ENCODE data around the gene SETMAR. TPM values are rescaled to one million over a fixed set of nuclear protein-coding genes. Genes with fewer than 3 reads are reported as not detected.

Gene SETMAR
- total RNA-seq, 1 donor: 11.9 TPM

DNA sequence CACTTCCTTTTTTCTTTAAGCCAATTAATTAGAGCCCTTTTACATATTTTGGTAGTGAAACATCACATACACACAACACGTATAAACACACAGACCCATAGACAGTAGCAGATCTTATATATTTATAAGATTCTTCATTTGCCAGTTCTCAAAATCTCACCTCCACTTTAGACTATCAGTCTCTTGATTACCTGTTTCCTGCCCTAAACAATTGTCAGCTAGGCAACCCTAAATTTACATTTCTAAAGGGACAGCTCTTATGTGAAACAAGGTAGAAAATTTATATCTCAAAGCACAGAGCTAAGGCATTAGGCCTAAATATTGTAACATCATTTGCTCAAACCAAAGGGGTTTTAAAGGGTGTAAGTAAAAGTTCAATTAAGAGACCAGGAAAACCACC is 28.9 kb downstream of the SETMAR start:
- H3K9me3 ChIP-seq (ENCODE audit: low read depth, low read length): no peaks in the 10 kb centered on the region
- H3K4me3 ChIP-seq (ENCODE audit: insufficient read depth, low read length): no peak overlapping the region
- TF ChIP-seq, protein P1, sequence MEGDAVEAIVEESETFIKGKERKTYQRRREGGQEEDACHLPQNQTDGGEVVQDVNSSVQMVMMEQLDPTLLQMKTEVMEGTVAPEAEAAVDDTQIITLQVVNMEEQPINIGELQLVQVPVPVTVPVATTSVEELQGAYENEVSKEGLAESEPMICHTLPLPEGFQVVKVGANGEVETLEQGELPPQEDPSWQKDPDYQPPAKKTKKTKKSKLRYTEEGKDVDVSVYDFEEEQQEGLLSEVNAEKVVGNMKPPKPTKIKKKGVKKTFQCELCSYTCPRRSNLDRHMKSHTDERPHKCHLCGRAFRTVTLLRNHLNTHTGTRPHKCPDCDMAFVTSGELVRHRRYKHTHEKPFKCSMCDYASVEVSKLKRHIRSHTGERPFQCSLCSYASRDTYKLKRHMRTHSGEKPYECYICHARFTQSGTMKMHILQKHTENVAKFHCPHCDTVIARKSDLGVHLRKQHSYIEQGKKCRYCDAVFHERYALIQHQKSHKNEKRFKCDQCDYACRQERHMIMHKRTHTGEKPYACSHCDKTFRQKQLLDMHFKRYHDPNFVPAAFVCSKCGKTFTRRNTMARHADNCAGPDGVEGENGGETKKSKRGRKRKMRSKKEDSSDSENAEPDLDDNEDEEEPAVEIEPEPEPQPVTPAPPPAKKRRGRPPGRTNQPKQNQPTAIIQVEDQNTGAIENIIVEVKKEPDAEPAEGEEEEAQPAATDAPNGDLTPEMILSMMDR (IDR thresholded peaks at IDR 0.05; ENCODE audit: extremely low read depth, low read depth, low read length): no peak
- H3K79me2 ChIP-seq (ENCODE audit: insufficient read depth, low read length): no peaks in the 10 kb centered on the region
- H2AFZ ChIP-seq (ENCODE audit: low read length): no peak overlapping the region
- H3K4me2 ChIP-seq (ENCODE audit: insufficient read depth, low read length): no peak overlapping the region
- H3K27me3 ChIP-seq (ENCODE audit: insufficient read depth, low read length): no peaks in the 10 kb centered on the region
- H3K36me3 ChIP-seq (ENCODE audit: insufficient read depth, low read length): no peaks in the 10 kb centered on the region
- DNase-seq (ENCODE audit: insufficient read length, low spot score, missing footprints): no peak
- H3K27ac ChIP-seq (ENCODE audit: low read depth, low read length): no peak overlapping the region
- no peaks in the 10 kb centered on the region for H4K20me1 ChIP-seq (ENCODE audit: insufficient read depth, low read length)
- H3K4me1 ChIP-seq (ENCODE audit: insufficient read depth, low read length): no peaks in the 10 kb centered on the region

DNA sequence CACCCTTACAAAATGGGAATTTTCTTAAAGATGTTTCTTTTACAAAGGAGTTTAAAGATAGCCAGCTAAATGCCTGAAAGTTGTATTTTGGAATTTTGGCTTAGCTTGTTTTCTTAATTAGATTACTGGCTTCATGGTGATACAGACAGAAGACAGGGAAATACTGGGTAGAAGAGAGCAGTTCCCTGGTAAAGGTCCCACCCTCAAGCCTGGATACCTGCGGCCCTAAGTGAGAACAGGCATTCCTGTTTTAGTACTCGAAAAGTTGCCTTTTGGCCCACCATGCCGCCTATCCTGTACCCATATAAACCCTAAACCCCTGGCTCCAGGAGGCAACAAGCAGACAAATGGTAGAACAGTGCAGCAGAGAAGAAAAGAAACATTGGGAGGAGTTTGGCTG is 29.4 kb downstream of the SETMAR start:
- H3K4me3 ChIP-seq (ENCODE audit: insufficient read depth, low read length): no peak overlapping the region
- H4K20me1 ChIP-seq (ENCODE audit: insufficient read depth, low read length): no peaks in the 10 kb centered on the region
- TF ChIP-seq, protein P1 (IDR thresholded peaks at IDR 0.05; ENCODE audit: extremely low read depth, low read depth, low read length): no peak
- H3K9me3 ChIP-seq (ENCODE audit: low read depth, low read length): no peaks in the 10 kb centered on the region
- no peaks in the 10 kb centered on the region for H3K4me1 ChIP-seq (ENCODE audit: insufficient read depth, low read length)
- no peak overlapping the region for H3K4me2 ChIP-seq (ENCODE audit: insufficient read depth, low read length)
- no peak overlapping the region for H2AFZ ChIP-seq (ENCODE audit: low read length)
- H3K79me2 ChIP-seq (ENCODE audit: insufficient read depth, low read length): no peaks in the 10 kb centered on the region
- DNase-seq (ENCODE audit: insufficient read length, low spot score, missing footprints): no peak
- H3K27me3 ChIP-seq (ENCODE audit: insufficient read depth, low read length): no peaks in the 10 kb centered on the region
- no peak overlapping the region for H3K27ac ChIP-seq (ENCODE audit: low read depth, low read length)
- H3K36me3 ChIP-seq (ENCODE audit: insufficient read depth, low read length): no peaks in the 10 kb centered on the region

DNA sequence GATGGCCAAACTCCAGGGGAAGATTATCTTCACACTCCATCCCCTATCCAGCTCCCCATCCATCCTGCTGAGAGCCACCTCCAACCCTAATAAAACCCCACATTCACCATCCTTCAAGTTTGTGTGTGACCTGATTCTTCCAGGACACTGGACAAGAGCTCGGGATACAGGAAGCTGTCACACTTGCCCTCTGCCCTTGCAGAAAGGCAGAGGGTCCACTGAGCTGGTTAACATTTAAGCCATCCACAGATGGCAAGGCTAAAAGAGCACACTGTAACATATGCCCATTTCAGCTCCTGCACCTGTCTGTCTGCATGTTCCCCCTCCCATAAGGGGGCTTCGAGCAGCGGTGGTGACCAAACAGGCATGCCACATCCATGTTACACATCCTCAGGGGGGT is 29.8 kb downstream of the SETMAR start:
- no peak overlapping the region for H2AFZ ChIP-seq (ENCODE audit: low read length)
- no peaks in the 10 kb centered on the region for H3K4me1 ChIP-seq (ENCODE audit: insufficient read depth, low read length)
- H3K27ac ChIP-seq (ENCODE audit: low read depth, low read length): no peak overlapping the region
- TF ChIP-seq, protein P1 (IDR thresholded peaks at IDR 0.05; ENCODE audit: extremely low read depth, low read depth, low read length): no peak
- H3K36me3 ChIP-seq (ENCODE audit: insufficient read depth, low read length): no peaks in the 10 kb centered on the region
- H3K27me3 ChIP-seq (ENCODE audit: insufficient read depth, low read length): no peaks in the 10 kb centered on the region
- H3K79me2 ChIP-seq (ENCODE audit: insufficient read depth, low read length): no peaks in the 10 kb centered on the region
- H3K9me3 ChIP-seq (ENCODE audit: low read depth, low read length): no peaks in the 10 kb centered on the region
- H4K20me1 ChIP-seq (ENCODE audit: insufficient read depth, low read length): no peaks in the 10 kb centered on the region
- H3K4me3 ChIP-seq (ENCODE audit: insufficient read depth, low read length): no peak overlapping the region
- H3K4me2 ChIP-seq (ENCODE audit: insufficient read depth, low read length): no peak overlapping the region
- no peak for DNase-seq (ENCODE audit: insufficient read length, low spot score, missing footprints)

DNA sequence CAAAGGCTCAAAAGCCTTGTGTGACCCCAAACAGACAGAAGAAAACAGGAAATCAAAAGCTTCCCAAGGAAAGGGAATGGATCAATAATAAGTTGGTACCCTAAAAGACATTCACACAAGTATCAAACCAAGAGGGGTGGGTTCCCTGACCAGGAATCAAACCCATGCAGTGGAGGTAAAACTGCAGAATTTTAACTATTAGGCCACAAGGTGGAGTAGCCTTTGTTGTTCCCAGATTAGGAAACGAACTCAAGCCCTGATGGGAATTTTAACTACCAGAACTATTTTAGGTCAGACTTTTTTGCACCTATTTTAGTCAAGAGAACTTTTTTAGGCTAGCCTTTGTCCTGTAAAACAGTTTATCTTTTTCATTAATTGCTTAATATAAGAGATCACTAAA is 31.4 kb downstream of the SETMAR start:
- no peak overlapping the region for H2AFZ ChIP-seq (ENCODE audit: low read length)
- TF ChIP-seq, protein P1 (IDR thresholded peaks at IDR 0.05; ENCODE audit: extremely low read depth, low read depth, low read length): peak; percentile 20
- no peaks in the 10 kb centered on the region for H3K27me3 ChIP-seq (ENCODE audit: insufficient read depth, low read length)
- H3K4me3 ChIP-seq (ENCODE audit: insufficient read depth, low read length): no peak overlapping the region
- H3K79me2 ChIP-seq (ENCODE audit: insufficient read depth, low read length): no peaks in the 10 kb centered on the region
- no peak for DNase-seq (ENCODE audit: insufficient read length, low spot score, missing footprints)
- H3K4me2 ChIP-seq (ENCODE audit: insufficient read depth, low read length): no peak overlapping the region
- no peaks in the 10 kb centered on the region for H3K9me3 ChIP-seq (ENCODE audit: low read depth, low read length)
- no peaks in the 10 kb centered on the region for H4K20me1 ChIP-seq (ENCODE audit: insufficient read depth, low read length)
- no peak overlapping the region for H3K27ac ChIP-seq (ENCODE audit: low read depth, low read length)
- no peaks in the 10 kb centered on the region for H3K4me1 ChIP-seq (ENCODE audit: insufficient read depth, low read length)
- no peaks in the 10 kb centered on the region for H3K36me3 ChIP-seq (ENCODE audit: insufficient read depth, low read length)

Data from osteoblast (primary cell).